ENCODE results near the gene LRRC32. TPM values are rescaled to one million over a fixed set of nuclear protein-coding genes. Genes with fewer than 3 reads are reported as not detected.

LRRC32 gene
- total RNA-seq, 1 experiment from 2014 or later, result 0.15 TPM

DNA sequence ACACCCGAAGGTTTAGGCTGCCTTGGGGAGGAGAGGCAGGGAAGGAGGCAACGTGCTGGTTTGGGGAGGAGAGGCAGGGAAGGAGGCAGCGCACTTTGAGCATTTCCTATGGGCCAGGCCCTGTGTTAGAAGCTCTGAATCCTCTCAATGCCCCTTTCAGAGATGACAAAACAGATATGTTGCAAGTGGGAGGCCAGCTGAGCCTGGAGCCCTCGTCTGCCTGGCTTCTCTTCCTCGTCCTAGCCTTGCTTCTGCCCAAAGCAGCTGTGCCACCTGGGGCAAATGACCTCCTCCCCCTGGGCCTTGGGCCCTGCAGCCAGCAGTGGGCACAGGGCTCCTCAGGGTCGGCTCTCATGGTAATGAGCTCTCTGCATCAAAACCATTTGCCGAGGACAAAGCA is 15.3 kb upstream of the LRRC32 start:
- ChIA-PET POLR2A (interaction anchor here (0.6 kb wide), 1 partner anchor 119 kb away, joined by 3 read pairs; no protein-coding TSS in a partner anchor), CTCF (interaction anchor here (0.6 to 0.7 kb wide), 2 partner anchors 315 to 338 kb away, joined by 3 to 5 read pairs; no protein-coding TSS in a partner anchor)
- Histone ChIP-seq H3K27me3 (ENCODE audit: control insufficient read depth, insufficient read depth, low read length) (no peaks in the 10 kb centered on the region), H3K4me1 (ENCODE audit: control insufficient read depth, insufficient read depth, low read length) (no peaks in the 10 kb centered on the region), H3K9me3 (ENCODE audit: control insufficient read depth, insufficient read depth, low read depth, low read length) (no peaks in the 10 kb centered on the region), H3K27ac (ENCODE audit: low read length) (no peak overlapping the region), H3K4me3 (ENCODE audit: low read depth in 2 of 2, low read length in 2 of 2) (no peak overlapping the region), H3K36me3 (ENCODE audit: control insufficient read depth, insufficient read depth, low read length) (no peaks in the 10 kb centered on the region)
- intact Hi-C loops (cut with micrococcal nuclease; ENCODE audit: unreplicated experiment) (no loop called here), in situ Hi-C loops (cut with HindIII; ENCODE audit: low pct_unique_long_range_greater_than_20kb, low sequenced_read_pairs) (no loop called here)
- BruUV-seq (replicated peaks), result no TSS peak
- ATAC-seq (no peak), DNase-seq (ENCODE audit: low read depth, low spot score) (no peak)
- TF ChIP-seq, protein P1, sequence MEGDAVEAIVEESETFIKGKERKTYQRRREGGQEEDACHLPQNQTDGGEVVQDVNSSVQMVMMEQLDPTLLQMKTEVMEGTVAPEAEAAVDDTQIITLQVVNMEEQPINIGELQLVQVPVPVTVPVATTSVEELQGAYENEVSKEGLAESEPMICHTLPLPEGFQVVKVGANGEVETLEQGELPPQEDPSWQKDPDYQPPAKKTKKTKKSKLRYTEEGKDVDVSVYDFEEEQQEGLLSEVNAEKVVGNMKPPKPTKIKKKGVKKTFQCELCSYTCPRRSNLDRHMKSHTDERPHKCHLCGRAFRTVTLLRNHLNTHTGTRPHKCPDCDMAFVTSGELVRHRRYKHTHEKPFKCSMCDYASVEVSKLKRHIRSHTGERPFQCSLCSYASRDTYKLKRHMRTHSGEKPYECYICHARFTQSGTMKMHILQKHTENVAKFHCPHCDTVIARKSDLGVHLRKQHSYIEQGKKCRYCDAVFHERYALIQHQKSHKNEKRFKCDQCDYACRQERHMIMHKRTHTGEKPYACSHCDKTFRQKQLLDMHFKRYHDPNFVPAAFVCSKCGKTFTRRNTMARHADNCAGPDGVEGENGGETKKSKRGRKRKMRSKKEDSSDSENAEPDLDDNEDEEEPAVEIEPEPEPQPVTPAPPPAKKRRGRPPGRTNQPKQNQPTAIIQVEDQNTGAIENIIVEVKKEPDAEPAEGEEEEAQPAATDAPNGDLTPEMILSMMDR (IDR thresholded peaks at IDR 0.05), result no peak
- TF ChIP-seq, protein P2, sequence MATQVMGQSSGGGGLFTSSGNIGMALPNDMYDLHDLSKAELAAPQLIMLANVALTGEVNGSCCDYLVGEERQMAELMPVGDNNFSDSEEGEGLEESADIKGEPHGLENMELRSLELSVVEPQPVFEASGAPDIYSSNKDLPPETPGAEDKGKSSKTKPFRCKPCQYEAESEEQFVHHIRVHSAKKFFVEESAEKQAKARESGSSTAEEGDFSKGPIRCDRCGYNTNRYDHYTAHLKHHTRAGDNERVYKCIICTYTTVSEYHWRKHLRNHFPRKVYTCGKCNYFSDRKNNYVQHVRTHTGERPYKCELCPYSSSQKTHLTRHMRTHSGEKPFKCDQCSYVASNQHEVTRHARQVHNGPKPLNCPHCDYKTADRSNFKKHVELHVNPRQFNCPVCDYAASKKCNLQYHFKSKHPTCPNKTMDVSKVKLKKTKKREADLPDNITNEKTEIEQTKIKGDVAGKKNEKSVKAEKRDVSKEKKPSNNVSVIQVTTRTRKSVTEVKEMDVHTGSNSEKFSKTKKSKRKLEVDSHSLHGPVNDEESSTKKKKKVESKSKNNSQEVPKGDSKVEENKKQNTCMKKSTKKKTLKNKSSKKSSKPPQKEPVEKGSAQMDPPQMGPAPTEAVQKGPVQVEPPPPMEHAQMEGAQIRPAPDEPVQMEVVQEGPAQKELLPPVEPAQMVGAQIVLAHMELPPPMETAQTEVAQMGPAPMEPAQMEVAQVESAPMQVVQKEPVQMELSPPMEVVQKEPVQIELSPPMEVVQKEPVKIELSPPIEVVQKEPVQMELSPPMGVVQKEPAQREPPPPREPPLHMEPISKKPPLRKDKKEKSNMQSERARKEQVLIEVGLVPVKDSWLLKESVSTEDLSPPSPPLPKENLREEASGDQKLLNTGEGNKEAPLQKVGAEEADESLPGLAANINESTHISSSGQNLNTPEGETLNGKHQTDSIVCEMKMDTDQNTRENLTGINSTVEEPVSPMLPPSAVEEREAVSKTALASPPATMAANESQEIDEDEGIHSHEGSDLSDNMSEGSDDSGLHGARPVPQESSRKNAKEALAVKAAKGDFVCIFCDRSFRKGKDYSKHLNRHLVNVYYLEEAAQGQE (IDR thresholded peaks at IDR 0.05; ENCODE audit: insufficient read depth in 1 of 2, low read depth in 2 of 2, low read length in 1 of 2), result no peak
- TF ChIP-seq SIN3A (IDR thresholded peaks at IDR 0.05; ENCODE audit: borderline replicate concordance, insufficient read depth, low read depth, low read length), result no peak
- TF ChIP-seq TCF7L2 (IDR thresholded peaks at IDR 0.05; ENCODE audit: low read depth, low read length), result no peak
- TF ChIP-seq POLR2AphosphoS5 (IDR thresholded peaks at IDR 0.05; ENCODE audit: low read depth, low read length), result no peak

DNA sequence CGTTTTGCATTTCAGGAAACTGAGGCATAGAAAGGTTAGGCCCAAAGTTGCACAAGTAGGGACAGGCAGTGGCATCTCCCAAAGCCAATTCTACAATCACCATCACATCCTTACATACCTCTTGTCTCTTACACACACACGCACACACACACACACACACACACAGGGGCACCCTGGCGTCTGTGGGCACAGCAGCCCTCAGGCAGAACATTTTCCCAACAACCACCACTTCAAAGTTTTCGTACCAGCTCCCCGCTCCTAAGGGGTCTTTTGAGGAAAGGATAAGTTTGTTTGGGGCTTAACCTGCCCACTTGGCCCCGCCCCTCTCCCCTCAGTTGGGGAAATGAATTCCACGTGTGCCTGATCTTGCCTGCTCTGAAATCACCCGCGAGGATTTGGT is 14.7 kb upstream of the LRRC32 start:
- H3K4me1 ChIP-seq (ENCODE audit: control insufficient read depth, insufficient read depth, low read length), result no peaks in the 10 kb centered on the region
- in situ Hi-C loops (cut with HindIII; ENCODE audit: low pct_unique_long_range_greater_than_20kb, low sequenced_read_pairs), result no loop called here

More for the DNA sequence above, 14.7 kb upstream of the LRRC32 start:
- H3K4me3 ChIP-seq (ENCODE audit: low read depth in 2 of 2, low read length in 2 of 2), result no peak overlapping the region
- H3K27ac ChIP-seq (ENCODE audit: low read length), result no peak overlapping the region
- no peaks in the 10 kb centered on the region for H3K27me3 ChIP-seq (ENCODE audit: control insufficient read depth, insufficient read depth, low read length)
- no peaks in the 10 kb centered on the region for H3K9me3 ChIP-seq (ENCODE audit: control insufficient read depth, insufficient read depth, low read depth, low read length)
- no TSS peak for BruUV-seq (replicated peaks)
- TF ChIP-seq, protein P1 (IDR thresholded peaks at IDR 0.05), result no peak
- no peak for TF ChIP-seq SIN3A (IDR thresholded peaks at IDR 0.05; ENCODE audit: borderline replicate concordance, insufficient read depth, low read depth, low read length)
- TF ChIP-seq TCF7L2 (IDR thresholded peaks at IDR 0.05; ENCODE audit: low read depth, low read length), result no peak
- TF ChIP-seq, protein P2 (IDR thresholded peaks at IDR 0.05; ENCODE audit: insufficient read depth in 1 of 2, low read depth in 2 of 2, low read length in 1 of 2), result no peak
- no peak for TF ChIP-seq POLR2AphosphoS5 (IDR thresholded peaks at IDR 0.05; ENCODE audit: low read depth, low read length)
- no peaks in the 10 kb centered on the region for H3K36me3 ChIP-seq (ENCODE audit: control insufficient read depth, insufficient read depth, low read length)
- ChIA-PET POLR2A (no interaction called here), CTCF (interaction anchor here (0.5 kb wide), 1 partner anchor 180 kb away, joined by 7 read pairs; no protein-coding TSS in a partner anchor)
- ATAC-seq (no peak), DNase-seq (ENCODE audit: low read depth, low spot score) (no peak)
- intact Hi-C loops (cut with micrococcal nuclease; ENCODE audit: unreplicated experiment), result no loop called here

Data from Panc1 (cell line).